Large intestine (tissue), 3 donors: ENCODE measurements around the gene SUSD6. TPM values are rescaled to one million over a fixed set of nuclear protein-coding genes. Genes with fewer than 3 reads are reported as not detected.

ENCODE experiments used
- DNase-seq, 2 donors: peaks; one replicate each; pipeline versions ENCODE4 v3.0.0 to v3.0.0-alpha.2; 2013
- H3K27ac ChIP-seq: one replicate; pipeline ENCODE4 v1.5.1; 2013; ENCODE audit warnings: low read length
- H3K27me3 ChIP-seq: 2 replicates; pipeline ENCODE4 v1.6.1; 2013; ENCODE audit warnings: low read length; ENCODE audit not compliant: control insufficient read depth, insufficient read depth
- H3K36me3 ChIP-seq: 2 replicates; pipeline ENCODE4 v1.6.1; 2013; ENCODE audit warnings: low read length; ENCODE audit not compliant: control insufficient read depth, insufficient read depth
- H3K4me1 ChIP-seq: one replicate; pipeline ENCODE4 v1.6.1; 2013; ENCODE audit warnings: low read length; ENCODE audit not compliant: control insufficient read depth, insufficient read depth
- H3K4me3 ChIP-seq: one replicate; pipeline ENCODE4 v1.5.1; 2013; ENCODE audit warnings: low read length
- H3K9me3 ChIP-seq: one replicate; pipeline ENCODE4 v1.6.1; 2013; ENCODE audit warnings: mild to moderate bottlenecking, low read depth, low read length, moderate library complexity; ENCODE audit not compliant: control insufficient read depth
- WGBS: methylation state at CpG from one replicate; pipeline ENCODE4 v1.1.5; 2013; ENCODE audit warnings: low lambda C conversion rate; ENCODE audit not compliant: insufficient coverage; 5-methylcytosine and 5-hydroxymethylcytosine counted together
- polyA plus RNA-seq: library from polyadenylated mRNA; unstranded; fragments of 120-200 nt; gene quantifications from one replicate; pipeline ENCODE4 v1.2.1, GENCODE V29; 2013

The SUSD6 gene
- polyA plus RNA-seq, 1 donor, result 40.4 TPM

DNA sequence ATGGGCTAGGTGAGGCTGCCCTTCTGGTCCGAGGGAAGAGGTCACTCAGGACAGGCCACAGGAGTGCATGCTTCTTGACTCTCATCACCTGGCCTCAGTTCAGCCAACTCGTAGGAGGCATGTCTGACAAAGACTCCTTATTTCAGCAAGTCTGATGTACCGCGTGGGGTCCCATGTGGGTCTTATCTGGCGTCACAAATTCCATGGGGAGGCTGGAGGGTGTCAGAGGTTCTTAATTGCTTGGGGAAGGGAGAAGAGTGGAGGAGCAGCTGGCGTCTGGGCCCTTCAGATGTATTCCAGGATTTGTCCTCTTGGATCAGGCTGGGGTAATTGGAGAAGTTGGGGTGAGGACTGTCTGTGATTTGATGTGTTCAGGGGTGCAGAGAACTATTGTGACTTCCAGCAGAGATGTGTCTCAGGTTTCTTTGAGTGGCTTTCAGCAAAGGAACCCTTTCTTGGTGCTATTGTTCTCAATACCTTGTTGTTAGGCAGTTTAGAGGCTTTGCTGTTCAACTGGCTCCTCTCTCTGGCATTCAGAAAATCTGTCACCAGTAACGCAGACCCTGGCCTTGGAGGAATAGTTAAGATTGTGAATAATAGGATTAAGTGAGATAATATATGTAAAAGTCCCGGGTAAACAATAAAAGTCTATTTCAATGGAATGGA is 60.1 kb downstream of the SUSD6 start:
- peaks cover 28% of the 10 kb centered on the region for H3K4me1 ChIP-seq
- 100% methylated on average over 1 of the region's 8 CpGs for WGBS
- H3K27me3 ChIP-seq, result no peaks in the 10 kb centered on the region
- DNase-seq, result no peak
- no peaks in the 10 kb centered on the region for H3K9me3 ChIP-seq
- H3K4me3 ChIP-seq, result no peak overlapping the region
- H3K36me3 ChIP-seq, result peaks cover 5% of the 10 kb centered on the region
- H3K27ac ChIP-seq, result no peak overlapping the region

DNA sequence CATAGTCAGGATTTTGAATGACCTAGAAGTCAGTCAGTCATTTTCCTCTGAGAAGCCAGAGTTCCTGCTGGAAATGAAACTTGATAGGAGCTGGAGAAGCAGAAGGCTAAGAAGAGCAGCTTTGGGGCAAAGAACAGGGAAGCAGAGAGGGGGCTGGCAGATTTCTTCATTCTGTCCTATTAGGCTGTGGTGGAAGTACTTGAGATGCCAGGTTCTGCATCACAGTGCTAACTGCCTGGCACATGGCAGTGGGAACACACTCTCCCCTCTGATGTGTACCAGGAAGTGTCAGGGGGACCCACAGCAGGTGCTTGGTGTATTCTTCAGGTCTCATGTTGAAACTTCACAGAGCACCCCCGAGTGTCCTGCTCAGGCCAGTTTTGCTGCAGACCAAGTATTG is 61.0 kb downstream of the SUSD6 start:
- WGBS, result no CpG with 5 or more reads among the region's 1 CpG
- DNase-seq, result no peak
- H3K4me1 ChIP-seq, result peaks cover 24% of the 10 kb centered on the region
- no peak overlapping the region for H3K4me3 ChIP-seq
- H3K9me3 ChIP-seq, result no peaks in the 10 kb centered on the region
- no peak overlapping the region for H3K27ac ChIP-seq
- H3K27me3 ChIP-seq, result no peaks in the 10 kb centered on the region
- peaks cover 4% of the 10 kb centered on the region for H3K36me3 ChIP-seq

DNA sequence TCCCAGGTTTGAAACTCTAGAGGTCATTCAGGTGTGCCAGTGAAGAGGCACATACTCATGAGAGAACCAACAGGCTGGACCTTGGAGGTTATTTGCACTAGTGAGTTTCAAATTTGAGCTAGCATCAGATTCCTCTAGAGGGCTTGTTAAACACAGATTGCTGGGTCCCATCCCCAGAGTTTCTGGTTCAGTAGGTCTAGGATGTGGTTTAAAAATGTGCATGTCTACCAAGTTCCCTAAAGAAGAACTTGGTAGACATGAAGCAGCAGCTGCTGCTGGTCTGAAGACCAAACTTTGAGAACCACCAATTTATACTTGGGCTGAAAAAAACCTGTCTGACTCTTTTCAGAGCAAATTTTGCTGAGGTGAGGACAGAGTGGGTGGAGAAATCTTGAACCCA is 61.7 kb downstream of the SUSD6 start:
- Histone ChIP-seq H3K4me3 (no peak overlapping the region), H3K36me3 (peaks cover 4% of the 10 kb centered on the region), H3K27ac (no peak overlapping the region), H3K27me3 (no peaks in the 10 kb centered on the region), H3K4me1 (peaks cover 24% of the 10 kb centered on the region), H3K9me3 (no peaks in the 10 kb centered on the region)
- DNase-seq, result no peak

DNA sequence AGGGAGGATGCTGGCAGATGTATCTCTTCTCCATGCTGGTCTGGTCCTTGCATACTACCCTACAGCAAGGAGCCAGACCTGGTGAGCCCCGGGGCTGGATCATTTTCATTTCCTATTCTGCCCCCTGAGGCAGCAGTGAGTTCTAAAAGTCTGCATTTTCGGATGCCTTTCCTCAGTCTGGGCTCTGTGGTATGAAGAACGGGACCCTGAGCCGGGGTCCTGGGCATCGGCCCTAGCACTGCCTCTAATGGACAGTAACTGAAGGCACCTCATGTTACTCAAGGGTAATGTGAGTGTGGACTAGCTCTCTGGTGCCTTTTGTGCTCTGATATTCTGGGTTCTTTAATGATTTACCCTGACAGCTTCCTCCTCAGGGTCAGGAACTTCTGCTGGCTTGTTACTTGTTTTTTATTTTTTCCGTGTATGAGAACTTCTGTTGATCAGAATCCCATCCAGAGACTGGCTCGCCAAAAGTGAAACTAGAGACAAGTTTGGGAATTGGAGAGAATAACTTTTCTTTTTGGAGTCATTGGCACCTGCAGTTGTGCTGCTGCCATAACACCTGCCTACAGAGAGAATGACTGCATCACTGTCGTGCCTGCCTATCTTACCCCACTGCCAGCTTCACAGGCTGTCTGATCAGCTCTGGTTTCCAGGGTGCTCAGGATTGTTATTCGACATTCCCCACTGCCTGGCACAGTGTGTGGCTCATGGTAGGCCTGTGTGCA is 62.3 kb downstream of the SUSD6 start:
- Histone ChIP-seq H3K4me1 (peaks cover 24% of the 10 kb centered on the region), H3K36me3 (peaks cover 4% of the 10 kb centered on the region), H3K9me3 (no peaks in the 10 kb centered on the region), H3K27me3 (no peaks in the 10 kb centered on the region), H3K27ac (peak overlapping the region; percentile 44), H3K4me3 (no peak overlapping the region)
- 33% methylated on average over 1 of the region's 9 CpGs for WGBS
- peak in 1 of 2 donors; percentile 71 for DNase-seq

DNA sequence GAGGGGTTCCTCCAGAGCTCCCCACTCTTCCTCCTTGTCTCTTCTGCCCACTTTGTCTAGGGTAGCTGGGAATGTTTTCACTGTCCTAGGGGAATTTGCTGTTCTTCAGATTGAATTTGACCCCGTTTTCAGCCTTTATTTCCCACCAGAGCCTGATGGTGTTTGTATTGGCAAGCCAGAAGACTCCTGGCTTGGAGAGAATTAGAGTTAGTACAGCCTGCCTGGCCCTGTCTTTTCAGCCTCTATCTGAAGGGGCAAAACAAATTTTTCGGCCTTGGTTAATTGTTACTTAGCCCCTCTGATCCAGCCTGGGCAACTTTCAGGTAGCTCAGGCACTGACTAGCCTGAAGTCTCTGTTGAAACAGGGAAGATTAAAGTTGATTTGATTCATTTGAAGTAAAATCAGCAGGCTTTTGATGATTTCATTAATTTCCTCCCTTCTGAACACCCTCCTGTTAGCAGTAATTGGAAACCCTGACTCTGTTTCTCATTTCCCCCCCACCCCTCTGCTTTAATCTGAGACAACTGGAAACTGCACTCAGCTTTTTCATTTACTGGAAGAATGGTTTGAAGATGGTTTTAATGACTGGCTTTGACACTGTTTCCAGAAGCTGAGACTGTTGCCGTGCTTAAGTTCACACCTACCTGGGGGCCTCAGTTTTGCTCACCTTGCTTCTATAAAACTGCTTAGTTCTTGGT is 63.3 kb downstream of the SUSD6 start:
- Histone ChIP-seq H3K4me3 (no peak overlapping the region), H3K27ac (no peak overlapping the region), H3K9me3 (no peaks in the 10 kb centered on the region), H3K4me1 (peaks cover 20% of the 10 kb centered on the region), H3K27me3 (no peaks in the 10 kb centered on the region), H3K36me3 (peaks cover 4% of the 10 kb centered on the region)
- 100% methylated on average over 1 of the region's 3 CpGs for WGBS
- DNase-seq, result no peak

DNA sequence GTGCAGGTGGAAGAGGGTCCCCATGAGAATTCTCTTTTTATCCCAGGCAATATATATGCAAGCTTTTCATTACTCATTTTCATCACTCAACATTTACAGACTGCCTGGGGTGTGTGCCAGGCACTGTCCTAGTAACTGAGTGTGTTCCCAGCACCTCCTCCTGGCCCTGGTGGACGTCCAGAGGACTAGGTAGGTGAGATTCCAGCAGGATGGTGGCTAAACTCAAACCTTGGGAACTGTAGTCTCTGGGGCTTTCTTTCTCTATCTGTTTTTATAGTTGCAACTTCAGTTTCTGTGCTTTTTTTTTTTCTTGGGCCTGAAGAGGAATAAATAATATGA is 63.8 kb downstream of the SUSD6 start:
- no CpG with 5 or more reads among the region's 1 CpG for WGBS
- peaks cover 15% of the 10 kb centered on the region for H3K4me1 ChIP-seq
- H3K36me3 ChIP-seq, result peaks cover 4% of the 10 kb centered on the region

DNA sequence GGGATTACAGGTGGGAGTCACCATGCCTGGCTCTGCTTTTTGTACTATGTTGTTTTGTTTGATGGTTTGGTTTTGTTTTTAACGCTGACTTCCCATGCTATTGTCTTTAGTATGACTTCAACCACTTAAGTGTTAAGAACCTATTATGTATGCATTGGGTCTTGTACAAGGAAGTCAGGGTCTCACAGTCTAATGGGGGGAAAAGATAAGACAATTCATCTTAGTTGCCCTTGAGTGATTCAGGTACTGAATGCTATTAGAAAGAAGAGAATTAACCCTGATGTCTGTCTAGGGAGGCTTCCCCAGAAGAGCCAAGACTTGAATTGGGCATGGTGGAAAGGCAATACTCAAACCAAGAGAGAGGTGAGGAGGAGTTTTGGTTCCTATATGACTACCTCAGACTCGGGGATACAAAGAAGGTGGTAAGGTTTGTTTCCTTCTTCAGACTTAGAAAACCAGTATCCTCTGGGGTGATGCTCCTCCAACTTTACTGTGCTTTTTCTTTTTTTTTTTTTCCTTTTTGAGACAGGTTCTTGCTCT is 64.6 kb downstream of the SUSD6 start:
- Histone ChIP-seq H3K4me3 (no peak overlapping the region), H3K27me3 (no peaks in the 10 kb centered on the region), H3K9me3 (no peaks in the 10 kb centered on the region), H3K36me3 (peaks cover 4% of the 10 kb centered on the region), H3K4me1 (peaks cover 15% of the 10 kb centered on the region), H3K27ac (no peak overlapping the region)
- no CpG with 5 or more reads among the region's 2 CpGs for WGBS
- DNase-seq, result no peak

More for the DNA sequence above, 63.8 kb downstream of the SUSD6 start:
- no peak overlapping the region for H3K27ac ChIP-seq
- no peaks in the 10 kb centered on the region for H3K27me3 ChIP-seq
- no peak for DNase-seq
- H3K4me3 ChIP-seq, result no peak overlapping the region
- no peaks in the 10 kb centered on the region for H3K9me3 ChIP-seq

DNA sequence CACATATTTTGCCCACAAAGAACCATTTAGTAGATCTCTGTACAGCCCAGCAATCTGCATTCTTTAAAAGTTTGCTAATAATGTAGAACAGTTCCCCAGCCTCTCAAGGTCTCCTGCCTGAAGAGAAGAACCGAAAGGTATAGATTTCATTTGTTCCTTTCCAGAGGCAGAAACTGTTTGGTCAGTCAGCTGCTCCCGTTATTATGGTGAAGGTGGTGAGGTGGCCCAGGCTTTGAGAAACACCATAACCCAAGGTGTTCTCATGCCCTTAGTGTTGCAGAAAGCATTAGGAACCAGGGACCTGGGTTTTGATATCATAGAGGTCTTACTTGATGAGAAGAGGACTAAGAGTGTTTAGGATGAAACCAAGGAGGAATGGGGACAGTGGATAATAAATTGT is 65.3 kb downstream of the SUSD6 start:
- Histone ChIP-seq H3K9me3 (no peaks in the 10 kb centered on the region), H3K27ac (no peak overlapping the region), H3K4me3 (no peak overlapping the region), H3K4me1 (peaks cover 15% of the 10 kb centered on the region), H3K27me3 (no peaks in the 10 kb centered on the region), H3K36me3 (peaks cover 4% of the 10 kb centered on the region)
- no CpG with 5 or more reads among the region's 2 CpGs for WGBS
- DNase-seq, result no peak

DNA sequence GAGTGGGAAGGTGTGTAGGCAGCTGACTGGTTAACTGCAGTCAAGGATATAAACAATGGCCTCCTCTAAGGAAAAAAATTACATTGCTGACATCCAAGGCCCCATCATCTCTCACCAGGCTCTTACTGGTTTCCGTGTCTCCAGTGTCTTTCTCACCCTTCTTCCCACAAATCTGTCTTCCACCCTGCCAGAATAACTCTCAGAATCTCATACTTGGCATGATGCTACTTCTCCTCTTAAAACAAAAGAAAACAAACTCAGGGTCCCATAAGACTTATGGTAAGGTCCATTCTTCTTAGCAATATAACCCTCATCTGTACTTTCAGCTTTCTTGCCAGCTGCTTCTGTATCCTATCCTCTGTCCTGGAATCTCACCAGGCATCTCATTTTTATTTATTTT is 68.9 kb downstream of the SUSD6 start:
- Histone ChIP-seq H3K4me3 (no peak overlapping the region), H3K9me3 (no peaks in the 10 kb centered on the region), H3K4me1 (peaks cover 10% of the 10 kb centered on the region), H3K36me3 (no peaks in the 10 kb centered on the region), H3K27me3 (no peaks in the 10 kb centered on the region), H3K27ac (no peak overlapping the region)
- WGBS, result 63% methylated on average over 1 of the region's 1 CpG
- DNase-seq, result no peak

DNA sequence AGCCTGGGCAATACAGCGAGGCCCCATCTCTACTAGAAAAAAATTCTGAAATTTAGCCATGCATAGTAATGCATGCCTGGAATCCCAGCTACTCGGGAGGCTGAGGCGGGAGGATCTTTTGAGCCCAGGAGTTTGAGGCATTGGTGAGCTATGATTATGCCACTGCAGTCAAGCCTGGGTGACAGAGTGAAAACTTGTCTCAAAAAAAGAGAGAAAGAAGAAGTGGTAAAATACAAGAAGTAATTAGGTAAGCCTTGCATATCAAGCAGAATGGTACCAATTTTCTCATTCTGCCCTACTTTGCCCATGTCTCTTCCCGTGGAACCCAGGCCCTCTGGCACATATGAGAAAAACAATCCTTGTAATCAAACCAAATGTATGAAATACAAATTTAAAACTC is 70.7 kb downstream of the SUSD6 start:
- WGBS, result no CpG with 5 or more reads among the region's 4 CpGs
- Histone ChIP-seq H3K27me3 (no peaks in the 10 kb centered on the region), H3K4me1 (peaks cover 17% of the 10 kb centered on the region), H3K9me3 (no peaks in the 10 kb centered on the region), H3K4me3 (no peak overlapping the region), H3K27ac (no peak overlapping the region), H3K36me3 (no peaks in the 10 kb centered on the region)
- DNase-seq, result no peak
